ENCODE data around the gene FSTL5. TPM values are rescaled to one million over a fixed set of nuclear protein-coding genes. Genes with fewer than 3 reads are reported as not detected.

The FSTL5 gene
- total and polyA plus RNA-seq, 9 of the 15 experiments (the other 6 are each of a cell fraction or from before 2014, with no cell fraction given), result 0.09 to 3.1 (median 0.50) TPM; not detected in 1

- TF ChIP-seq, protein P1, sequence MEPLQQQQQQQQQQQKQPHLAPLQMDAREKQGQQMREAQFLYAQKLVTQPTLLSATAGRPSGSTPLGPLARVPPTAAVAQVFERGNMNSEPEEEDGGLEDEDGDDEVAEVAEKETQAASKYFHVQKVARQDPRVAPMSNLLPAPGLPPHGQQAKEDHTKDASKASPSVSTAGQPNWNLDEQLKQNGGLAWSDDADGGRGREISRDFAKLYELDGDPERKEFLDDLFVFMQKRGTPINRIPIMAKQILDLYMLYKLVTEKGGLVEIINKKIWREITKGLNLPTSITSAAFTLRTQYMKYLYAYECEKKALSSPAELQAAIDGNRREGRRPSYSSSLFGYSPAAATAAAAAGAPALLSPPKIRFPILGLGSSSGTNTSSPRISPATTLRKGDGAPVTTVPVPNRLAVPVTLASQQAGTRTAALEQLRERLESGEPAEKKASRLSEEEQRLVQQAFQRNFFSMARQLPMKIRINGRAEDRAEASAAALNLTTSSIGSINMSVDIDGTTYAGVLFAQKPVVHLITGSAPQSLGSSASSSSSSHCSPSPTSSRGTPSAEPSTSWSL (CRISPR knock-in tag; IDR thresholded peaks at IDR 0.05; ENCODE audit: borderline replicate concordance), result no peak
- TF ChIP-seq NKRF (IDR thresholded peaks at IDR 0.05; ENCODE audit: borderline replicate concordance) (no peak), MYNN (IDR thresholded peaks at IDR 0.05) (no peak), MYNN (CRISPR knock-in tag; IDR thresholded peaks at IDR 0.05) (no peak), SREBF2 (CRISPR knock-in tag; IDR thresholded peaks at IDR 0.05) (no peak), ZNF311 (CRISPR knock-in tag; IDR thresholded peaks at IDR 0.05) (no peak), NFRKB (IDR thresholded peaks at IDR 0.05; ENCODE audit: low read depth) (no peak), GTF3C2 (IDR thresholded peaks at IDR 0.05; ENCODE audit: borderline replicate concordance, extremely low read depth, insufficient read length) (no peak), BRD4 (IDR thresholded peaks at IDR 0.05) (no peak), XRCC5 (IDR thresholded peaks at IDR 0.05; ENCODE audit: low read depth, low read length) (no peak), POLR2B (IDR thresholded peaks at IDR 0.05; ENCODE audit: low read depth, partially characterized antibody) (no peak), SMARCA4 (IDR thresholded peaks at IDR 0.05) (no peak), E2F6 (IDR thresholded peaks at IDR 0.05; ENCODE audit: borderline replicate concordance in 1 of 2, extremely low read depth in 1 of 2, insufficient read depth in 1 of 2, insufficient read length in 1 of 2, low read depth in 1 of 2, low read length in 1 of 2, poor library complexity in 1 of 2, severe bottlenecking in 1 of 2) (no peak)
- TF ChIP-seq, protein P2, sequence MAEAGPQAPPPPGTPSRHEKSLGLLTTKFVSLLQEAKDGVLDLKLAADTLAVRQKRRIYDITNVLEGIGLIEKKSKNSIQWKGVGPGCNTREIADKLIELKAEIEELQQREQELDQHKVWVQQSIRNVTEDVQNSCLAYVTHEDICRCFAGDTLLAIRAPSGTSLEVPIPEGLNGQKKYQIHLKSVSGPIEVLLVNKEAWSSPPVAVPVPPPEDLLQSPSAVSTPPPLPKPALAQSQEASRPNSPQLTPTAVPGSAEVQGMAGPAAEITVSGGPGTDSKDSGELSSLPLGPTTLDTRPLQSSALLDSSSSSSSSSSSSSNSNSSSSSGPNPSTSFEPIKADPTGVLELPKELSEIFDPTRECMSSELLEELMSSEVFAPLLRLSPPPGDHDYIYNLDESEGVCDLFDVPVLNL (CRISPR knock-in tag; IDR thresholded peaks at IDR 0.05; ENCODE audit: low read depth), result no peak
These were observed 345.9 kb downstream of the FSTL5 start (continued) for GRCh38 chr4:161817914-161818313.
